Neural progenitor cell (in vitro differentiated cells): ENCODE measurements around the gene GHITM.

ENCODE experiments used
- EZH2 ChIP-seq: fragments of 200-600 bp; sonication (generic); IDR thresholded peaks from 2 replicates; pipeline ENCODE4 v1.6.1; 2017; ENCODE audit warnings: antibody characterized with exemption, mild to moderate bottlenecking, moderate library complexity
- EZH2phosphoT487 ChIP-seq: fragments of 200-600 bp; sonication (generic); IDR thresholded peaks from 2 replicates; pipeline ENCODE4 v1.6.1; 2017; ENCODE audit warnings: antibody characterized with exemption
- TF ChIP-seq, protein P1 (sequence below): fragments of 200-600 bp; sonication (generic); IDR thresholded peaks from 2 replicates; pipeline ENCODE4 v1.5.1; 2017; ENCODE audit warnings: antibody characterized with exemption, mild to moderate bottlenecking

DNA sequence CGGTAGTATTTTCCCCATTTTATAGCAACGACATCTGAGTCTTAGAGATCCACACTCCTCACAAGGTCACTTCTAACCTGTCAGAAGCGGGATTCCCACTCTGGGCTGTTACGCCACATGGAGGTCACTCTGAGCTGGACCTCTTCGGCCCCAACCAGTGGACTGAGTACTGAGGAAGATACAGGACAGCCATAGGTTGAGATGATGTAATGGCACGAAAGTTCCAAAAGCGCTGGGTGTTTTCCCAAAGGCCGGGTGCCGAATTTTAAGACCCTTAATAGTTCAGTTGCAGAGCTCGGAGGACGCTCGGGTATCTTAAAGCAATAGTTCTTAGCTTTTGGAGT lies 699 bp downstream of the GHITM start:
- TF ChIP-seq, protein P1, sequence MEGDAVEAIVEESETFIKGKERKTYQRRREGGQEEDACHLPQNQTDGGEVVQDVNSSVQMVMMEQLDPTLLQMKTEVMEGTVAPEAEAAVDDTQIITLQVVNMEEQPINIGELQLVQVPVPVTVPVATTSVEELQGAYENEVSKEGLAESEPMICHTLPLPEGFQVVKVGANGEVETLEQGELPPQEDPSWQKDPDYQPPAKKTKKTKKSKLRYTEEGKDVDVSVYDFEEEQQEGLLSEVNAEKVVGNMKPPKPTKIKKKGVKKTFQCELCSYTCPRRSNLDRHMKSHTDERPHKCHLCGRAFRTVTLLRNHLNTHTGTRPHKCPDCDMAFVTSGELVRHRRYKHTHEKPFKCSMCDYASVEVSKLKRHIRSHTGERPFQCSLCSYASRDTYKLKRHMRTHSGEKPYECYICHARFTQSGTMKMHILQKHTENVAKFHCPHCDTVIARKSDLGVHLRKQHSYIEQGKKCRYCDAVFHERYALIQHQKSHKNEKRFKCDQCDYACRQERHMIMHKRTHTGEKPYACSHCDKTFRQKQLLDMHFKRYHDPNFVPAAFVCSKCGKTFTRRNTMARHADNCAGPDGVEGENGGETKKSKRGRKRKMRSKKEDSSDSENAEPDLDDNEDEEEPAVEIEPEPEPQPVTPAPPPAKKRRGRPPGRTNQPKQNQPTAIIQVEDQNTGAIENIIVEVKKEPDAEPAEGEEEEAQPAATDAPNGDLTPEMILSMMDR, result no peak
- TF ChIP-seq EZH2 (no peak), EZH2phosphoT487 (no peak)
